CD14-positive monocyte (primary cell): ENCODE results near the gene TBCK. TPM values are rescaled to one million over a fixed set of nuclear protein-coding genes. Genes with fewer than 3 reads are reported as not detected.

Source experiments
- DNase-seq, 3 donors: peaks; one replicate each; pipeline ENCODE4 v3.0.0-alpha.2; 2011 to 2022
- H2AFZ ChIP-seq: 2 replicates; pipeline ENCODE4 v1.6.0; 2012; ENCODE audit warnings: mild to moderate bottlenecking, low read depth, low read length, inconsistent platforms; ENCODE audit not compliant: insufficient read depth, poor library complexity, severe bottlenecking
- H3K27ac ChIP-seq, 2 donors: 1 replicate in 1 of 2; 2 replicates in 1 of 2; pipeline ENCODE4 v1.5.1; 2012 to 2013; ENCODE audit warnings: low read length in 2 of 2, control low read depth in 1 of 2, inconsistent platforms in 1 of 2, low read depth in 1 of 2, mild to moderate bottlenecking in 1 of 2
- H3K27me3 ChIP-seq, 2 donors: one replicate each; pipeline versions ENCODE4 v1.6.0 to v1.6.1; 2011 to 2013; ENCODE audit warnings: low read length in 2 of 2; ENCODE audit not compliant: control insufficient read depth in 2 of 2, insufficient read depth in 2 of 2
- H3K36me3 ChIP-seq, 2 donors: replicated peaks in 1 of 2; 1 replicate in 1 of 2; 2 replicates in 1 of 2; pipeline versions ENCODE4 v1.5.1 to v1.6.1; 2012 to 2013; ENCODE audit warnings: low read length in 2 of 2, control low read depth in 1 of 2, inconsistent platforms in 1 of 2, mild to moderate bottlenecking in 1 of 2; ENCODE audit not compliant: insufficient read depth in 2 of 2, control insufficient read depth in 1 of 2
- H3K4me1 ChIP-seq, 2 donors: 1 replicate in 1 of 2; 2 replicates in 1 of 2; pipeline versions ENCODE4 v1.5.1 to v1.6.1; 2012 to 2013; ENCODE audit warnings: low read length in 2 of 2, control low read depth in 1 of 2, inconsistent platforms in 1 of 2, mild to moderate bottlenecking in 1 of 2, moderate library complexity in 1 of 2; ENCODE audit not compliant: insufficient read depth in 2 of 2, control insufficient read depth in 1 of 2
- H3K4me2 ChIP-seq: replicated peaks from 2 replicates; pipeline ENCODE3; 2012; ENCODE audit warnings: low read length, moderate library complexity, mild to moderate bottlenecking; ENCODE audit not compliant: poor library complexity, severe bottlenecking; ENCODE audit errors: extremely low read depth
- H3K4me3 ChIP-seq, 3 experiments: fragments of 200-600 bp in 1 of 3; sonication (generic) in 1 of 3; replicated peaks in 1 of 3; 1 replicate in 2 of 3; 2 replicates in 1 of 3; pipeline ENCODE4 v1.5.1; 2011 to 2013; ENCODE audit warnings: low read length in 3 of 3, mild to moderate bottlenecking in 3 of 3, control low read depth in 2 of 3, low read depth in 2 of 3, inconsistent platforms in 1 of 3, moderate library complexity in 1 of 3
- H3K79me2 ChIP-seq: 2 replicates; pipeline ENCODE4 v1.6.0; 2012; ENCODE audit warnings: mild to moderate bottlenecking, control low read depth, inconsistent platforms, low read length, moderate library complexity; ENCODE audit not compliant: insufficient read depth
- H3K9ac ChIP-seq: 2 replicates; pipeline ENCODE4 v1.6.0; 2017; ENCODE audit warnings: low read length, mild to moderate bottlenecking; ENCODE audit not compliant: insufficient read depth, poor library complexity, severe bottlenecking
- H3K9me3 ChIP-seq, 2 donors: replicated peaks in 1 of 2; 1 replicate in 1 of 2; 2 replicates in 1 of 2; pipeline versions ENCODE4 v1.5.1 to v1.6.1; 2012 to 2013; ENCODE audit warnings: low read length in 2 of 2, control low read depth in 1 of 2; ENCODE audit not compliant: control insufficient read depth in 1 of 2, insufficient read depth in 1 of 2
- H4K20me1 ChIP-seq: 2 replicates; pipeline ENCODE4 v1.6.0; 2012; ENCODE audit warnings: mild to moderate bottlenecking, low read length, control low read depth, moderate library complexity; ENCODE audit not compliant: insufficient read depth
- H3K27ac Mint-ChIP-seq, 7 donors: one replicate each; pipeline ENCODE4 v1.8.0; 2020; ENCODE audit warnings: mild to moderate bottlenecking in 7 of 7, mixed read lengths in 7 of 7, moderate library complexity in 6 of 7, inconsistent platforms in 2 of 7
- H3K27me3 Mint-ChIP-seq, 3 donors: one replicate each; pipeline ENCODE4 v1.8.0; 2021 to 2022; ENCODE audit warnings: low read depth in 3 of 3, mild to moderate bottlenecking in 3 of 3, mixed read lengths in 3 of 3, moderate library complexity in 3 of 3, inconsistent platforms in 1 of 3
- H3K36me3 Mint-ChIP-seq, 2 donors: one replicate each; pipeline ENCODE4 v1.8.0; 2020; ENCODE audit warnings: mixed read lengths in 2 of 2, inconsistent platforms in 1 of 2, mild to moderate bottlenecking in 1 of 2
- H3K4me1 Mint-ChIP-seq: one replicate; pipeline ENCODE4 v1.8.0; 2020; ENCODE audit warnings: mild to moderate bottlenecking, mixed read lengths
- H3K4me3 Mint-ChIP-seq, 2 donors: one replicate each; pipeline ENCODE4 v1.8.0; 2020; ENCODE audit warnings: mild to moderate bottlenecking in 2 of 2, mixed read lengths in 2 of 2, moderate library complexity in 1 of 2
- H3K9me3 Mint-ChIP-seq, 7 donors: one replicate each; pipeline ENCODE4 v1.8.0; 2020 to 2022; ENCODE audit warnings: mixed read lengths in 7 of 7, mild to moderate bottlenecking in 6 of 7, moderate library complexity in 6 of 7, inconsistent platforms in 2 of 7
- CTCF ChIP-seq: fragments of 200-600 bp; IDR thresholded peaks from one replicate; pipeline ENCODE4 v1.8.0; 2022; ENCODE audit warnings: antibody characterized with exemption, mild to moderate bottlenecking
- WGBS: methylation state at CpG from one replicate; pipeline ENCODE4 v1.1.5; 2013; ENCODE audit warnings: missing lambda C conversion rate; ENCODE audit not compliant: insufficient coverage; 5-methylcytosine and 5-hydroxymethylcytosine counted together
- intact Hi-C, 2 donors: fragments of 100-400 bp; cut with micrococcal nuclease; formaldehyde crosslinking; loops; one replicate each; pipeline versions ENCODE4 v1.15.0 to v1.15.1; 2023
- polyA plus RNA-seq, 3 donors: library from polyadenylated mRNA; depleted of rRNA in 1 of 3; unstranded in 2 of 3; stranded (reverse) in 1 of 3; fragments of 300-500 nt in 2 of 3; fragments of >200 nt in 1 of 3; fragmentation: Illumina TruSeq in 2 of 3; gene quantifications; 1 replicate in 2 of 3; 2 replicates in 1 of 3; pipeline ENCODE4 v1.2.3, GENCODE V29; 2012 to 2021

The TBCK gene
- polyA plus RNA-seq, 3 donors = 8.0 to 14.0 (median 12.5) TPM

DNA sequence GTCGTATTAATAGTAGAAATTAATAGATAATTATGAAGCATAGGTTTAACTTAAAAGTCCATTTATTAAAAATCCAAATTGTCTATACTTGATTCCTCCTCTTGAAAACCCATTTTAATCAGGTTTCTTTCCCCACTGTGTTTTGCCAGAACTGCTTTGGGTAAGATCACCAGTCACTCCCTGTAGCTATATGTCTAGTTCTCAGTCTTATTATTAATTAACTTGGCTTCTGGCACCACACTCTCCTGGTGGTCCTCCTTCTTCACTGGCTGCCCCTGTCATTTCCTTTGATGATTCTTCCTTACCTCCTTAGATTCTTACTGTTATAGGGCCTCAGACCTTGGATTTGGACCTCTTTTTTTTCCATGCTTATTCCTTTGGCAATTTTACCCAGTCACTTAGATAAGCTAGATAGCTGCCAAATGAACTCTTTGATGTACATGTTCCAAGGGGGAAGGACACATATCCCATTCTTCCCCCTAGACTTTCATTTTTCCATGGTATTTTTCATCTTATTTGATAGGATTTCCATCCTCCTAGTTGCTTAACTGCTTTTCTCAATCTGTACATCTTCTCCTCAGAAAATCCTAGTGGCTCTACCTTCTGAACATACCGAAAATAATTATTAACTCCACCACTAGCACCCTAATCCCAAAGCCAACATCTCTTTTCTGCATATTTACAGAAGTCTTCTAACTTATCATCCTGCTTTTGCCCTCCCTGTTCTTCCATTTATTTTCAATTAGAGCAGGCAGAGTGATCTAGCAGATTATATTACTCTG is 28.0 kb upstream of the TBCK start:
- peak overlapping the region in 3 of 7 donors; percentile 13 to 70 (median 28) for H3K27ac Mint-ChIP-seq

DNA sequence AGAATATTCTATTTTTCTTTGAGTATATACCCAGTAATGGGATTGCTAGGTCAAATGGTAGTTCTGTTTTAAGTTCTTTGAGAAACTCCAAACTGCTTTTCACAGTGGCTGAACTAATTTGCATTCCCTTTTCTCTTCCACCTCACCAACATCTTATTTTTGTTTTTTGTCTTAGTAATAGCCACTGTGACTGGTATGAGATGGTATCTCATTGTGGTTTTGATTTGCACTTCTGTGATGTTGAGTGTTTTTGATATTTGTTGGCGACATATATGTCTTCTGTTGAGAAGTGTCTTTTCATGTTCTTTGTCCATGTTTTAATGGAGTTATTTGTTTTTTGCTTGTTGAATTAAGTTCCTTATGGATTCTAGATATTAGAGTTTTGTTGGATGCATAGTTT is 24.8 kb upstream of the TBCK start:
- DNase-seq = no peak
- WGBS = no CpG with 5 or more reads among the region's 1 CpG
- Histone ChIP-seq H3K36me3 (peaks cover 53 to 91% of the 10 kb centered on the region in 2 donors), H3K9me3 (peaks cover 8 to 11% of the 10 kb centered on the region in 2 donors), H3K27ac (no peak overlapping the region), H3K27me3 (no peaks in the 10 kb centered on the region), H3K9ac (no peak overlapping the region), H2AFZ (no peak overlapping the region), H4K20me1 (peaks cover 40% of the 10 kb centered on the region), H3K4me1 (no peaks in the 10 kb centered on the region), H3K4me2 (no peak overlapping the region), H3K4me3 (no peak overlapping the region), H3K79me2 (peaks cover 26% of the 10 kb centered on the region)
- Mint-ChIP-seq H3K4me1 (no peaks in the 10 kb centered on the region), H3K9me3 (peaks cover 0 to 16% (median 5%) of the 10 kb centered on the region in 7 donors), H3K36me3 (peaks cover 74 to 80% of the 10 kb centered on the region in 2 donors), H3K27me3 (no peaks in the 10 kb centered on the region), H3K27ac (peak overlapping the region in 2 of 7 donors; percentile 22 to 42), H3K4me3 (no peak overlapping the region)
- no peak for TF ChIP-seq CTCF
- intact Hi-C loops = no loop called here

More for the DNA sequence above, 28.0 kb upstream of the TBCK start:
- peaks cover 65 to 68% of the 10 kb centered on the region in 2 donors for H3K36me3 Mint-ChIP-seq
- Histone ChIP-seq H3K9ac (no peak overlapping the region), H3K4me3 (no peak overlapping the region), H3K36me3 (peaks cover 46 to 86% of the 10 kb centered on the region in 2 donors), H3K27ac (no peak overlapping the region), H4K20me1 (peaks cover 40% of the 10 kb centered on the region), H3K9me3 (no peaks in the 10 kb centered on the region), H3K4me2 (no peak overlapping the region), H3K27me3 (no peaks in the 10 kb centered on the region), H2AFZ (no peak overlapping the region), H3K4me1 (no peaks in the 10 kb centered on the region), H3K79me2 (peaks cover 23% of the 10 kb centered on the region)
- H3K4me3 Mint-ChIP-seq = no peak overlapping the region
- H3K27me3 Mint-ChIP-seq = no peaks in the 10 kb centered on the region
- WGBS = 100% methylated on average over 1 of the region's 2 CpGs
- no peaks in the 10 kb centered on the region for H3K4me1 Mint-ChIP-seq
- intact Hi-C loops = no loop called here
- no peak for TF ChIP-seq CTCF
- DNase-seq = no peak
- H3K9me3 Mint-ChIP-seq = peaks cover 0 to 2% (median 0%) of the 10 kb centered on the region in 7 donors
